GM19023 (cell line): Measurements from ENCODE around the gene PROX2.
A peak's percentile ranks its signal among the peaks of the same experiment; 100 is the strongest.

Experiments used
- ATAC-seq: cut with Tn5 transposase; IDR thresholded peaks from one replicate; pipeline ENCODE4 v1.9.1; 2021; ENCODE audit warnings: mild to moderate bottlenecking, moderate library complexity; ENCODE audit not compliant: unreplicated experiment

Gene PROX2

GRCh38 chr14:74881431-74882102 lies 5.6 kb upstream of the PROX2 start, which contains the start of gene DLST:
Gene DLST, plus strand, starts transcription at chr14:74881916. Its CDS starts 38 bp downstream, at chr14:74881954.
- ATAC-seq: peak; percentile 89

- ATAC-seq: no peak
Observed at GRCh38 chr14:74879427-74880182, 3.7 kb upstream of the PROX2 start.

GRCh38 chr14:74875204-74875603 lies 741 bp downstream of the PROX2 start:
- ATAC-seq: no peak

GRCh38 chr14:74871819-74872218 lies 4.1 kb downstream of the PROX2 start:
- ATAC-seq: no peak

GRCh38 chr14:74868739-74869138 lies 7.2 kb downstream of the PROX2 start:
- no peak for ATAC-seq

GRCh38 chr14:74867673-74868072 lies 8.3 kb downstream of the PROX2 start:
- no peak for ATAC-seq

GRCh38 chr14:74866708-74867389 lies 9.1 kb downstream of the PROX2 start:
- ATAC-seq: no peak

GRCh38 chr14:74865156-74865555 lies 10.8 kb downstream of the PROX2 start:
- ATAC-seq: no peak

- ATAC-seq: no peak
Observed at GRCh38 chr14:74864198-74864597, 11.7 kb downstream of the PROX2 start.

- no peak for ATAC-seq
Observed at GRCh38 chr14:74863274-74863673, 12.7 kb downstream of the PROX2 start.

- no peak for ATAC-seq
Observed at GRCh38 chr14:74861734-74862090, 14.2 kb downstream of the PROX2 start.

GRCh38 chr14:74860899-74861733 lies 14.8 kb downstream of the PROX2 start:
- peak; percentile 55 for ATAC-seq

- no peak for ATAC-seq
Observed at GRCh38 chr14:74859757-74860552, 16.0 kb downstream of the PROX2 start.

- ATAC-seq: no peak
Observed at GRCh38 chr14:74858022-74858421, 17.9 kb downstream of the PROX2 start.

- no peak for ATAC-seq
Observed at GRCh38 chr14:74856366-74856765, 19.6 kb downstream of the PROX2 start.

- ATAC-seq: no peak
Observed at GRCh38 chr14:74855945-74856344, 20.0 kb downstream of the PROX2 start.

GRCh38 chr14:74855021-74855420 lies 20.9 kb downstream of the PROX2 start:
- no peak for ATAC-seq

GRCh38 chr14:74853581-74853980 lies 22.4 kb downstream of the PROX2 start:
- ATAC-seq: no peak

GRCh38 chr14:74852922-74853530 lies 22.9 kb downstream of the PROX2 start:
- ATAC-seq: no peak

- no peak for ATAC-seq
Observed at GRCh38 chr14:74848768-74849167, 27.2 kb downstream of the PROX2 start.
